GM12801 (cell line): ENCODE measurements around the gene PI3.

Source experiments
- CTCF ChIP-seq: IDR thresholded peaks from one replicate; pipeline ENCODE4 v1.5.1; 2011; ENCODE audit warnings: control low read depth; ENCODE audit not compliant: insufficient read length; ENCODE audit errors: extremely low read depth

The PI3 gene

GRCh38 chr20:45191926-45192325, 17.2 kb downstream of the PI3 start:
- no peak for TF ChIP-seq CTCF

- no peak for TF ChIP-seq CTCF
These were observed 18.6 kb downstream of the PI3 start for GRCh38 chr20:45193331-45193730.

- no peak for TF ChIP-seq CTCF
These were observed 32.0 kb downstream of the PI3 start, which contains the start of gene SEMG1 for GRCh38 chr20:45206725-45207124. SEMG1 (plus strand) TSS chr20:45207033; CDS start chr20:45207054, 21 bp downstream.

- TF ChIP-seq CTCF = no peak
These were observed 35.2 kb downstream of the PI3 start for GRCh38 chr20:45209924-45210323.

GRCh38 chr20:45211569-45212474, 37.1 kb downstream of the PI3 start:
- TF ChIP-seq CTCF = no peak

DNA sequence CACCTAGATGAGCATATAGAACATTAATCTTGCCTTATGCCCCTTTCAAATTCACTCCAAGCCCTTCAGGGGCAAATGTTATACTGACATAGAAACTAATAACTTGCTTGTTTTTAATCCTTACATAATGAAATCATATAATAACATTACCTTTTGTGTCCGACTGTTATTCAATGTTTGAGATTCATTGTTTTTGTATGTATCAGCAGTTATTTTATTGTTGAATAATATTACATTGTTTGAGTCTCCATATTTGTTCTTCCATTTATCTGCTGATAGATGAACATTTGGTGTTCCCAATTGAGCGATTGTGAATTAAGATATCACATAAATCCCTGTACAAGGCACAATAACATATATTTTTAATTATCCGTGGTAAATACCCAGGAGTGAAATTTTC, 38.1 kb downstream of the PI3 start:
- no peak for TF ChIP-seq CTCF

DNA sequence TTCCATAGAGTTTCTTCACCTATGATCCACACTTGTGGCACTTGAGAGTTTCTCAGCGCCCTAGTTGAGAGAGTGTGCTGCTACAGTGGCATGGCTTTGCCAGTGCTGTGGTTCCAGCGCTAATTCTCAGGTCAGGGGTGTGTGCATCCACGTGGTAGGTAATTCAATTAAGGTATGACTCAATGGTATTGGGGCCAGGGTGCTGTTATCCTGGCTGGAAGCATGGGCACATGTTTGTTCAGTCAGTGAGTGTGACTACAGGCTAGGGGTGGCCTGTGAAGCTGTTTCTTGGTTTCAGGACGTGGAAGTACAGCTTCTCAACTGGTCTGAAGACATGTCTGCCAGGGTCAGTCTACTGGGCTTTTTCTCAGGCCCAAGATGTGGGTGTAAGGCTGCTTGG, 43.4 kb downstream of the PI3 start:
- no peak for TF ChIP-seq CTCF
